Keratinocyte (primary cell): ENCODE data around the gene CST4.
"Not testable (repeated sequence)": the region's sequence is repeated elsewhere in the genome, so short reads cannot be mapped to it uniquely, and the experiment has no call there.

ENCODE experiments used
- CTCF ChIP-seq, 3 experiments: IDR thresholded peaks in 1 of 3; conservative IDR thresholded peaks in 1 of 3; optimal IDR thresholded peaks in 1 of 3; 2 replicates in 2 of 3; 3 replicates in 1 of 3; pipeline versions ENCODE3 to v1.5.1; 2011; ENCODE audit warnings: low read length in 3 of 3, mild to moderate bottlenecking in 3 of 3, moderate library complexity in 2 of 3, control low read depth in 1 of 3, inconsistent platforms in 1 of 3; ENCODE audit not compliant: insufficient read depth in 2 of 3; ENCODE audit errors: extremely low read depth in 1 of 3
- EZH2 ChIP-seq: IDR thresholded peaks from one replicate; pipeline ENCODE4 v1.6.1; 2012; ENCODE audit warnings: inconsistent platforms, mild to moderate bottlenecking, low read length, moderate library complexity

DNA sequence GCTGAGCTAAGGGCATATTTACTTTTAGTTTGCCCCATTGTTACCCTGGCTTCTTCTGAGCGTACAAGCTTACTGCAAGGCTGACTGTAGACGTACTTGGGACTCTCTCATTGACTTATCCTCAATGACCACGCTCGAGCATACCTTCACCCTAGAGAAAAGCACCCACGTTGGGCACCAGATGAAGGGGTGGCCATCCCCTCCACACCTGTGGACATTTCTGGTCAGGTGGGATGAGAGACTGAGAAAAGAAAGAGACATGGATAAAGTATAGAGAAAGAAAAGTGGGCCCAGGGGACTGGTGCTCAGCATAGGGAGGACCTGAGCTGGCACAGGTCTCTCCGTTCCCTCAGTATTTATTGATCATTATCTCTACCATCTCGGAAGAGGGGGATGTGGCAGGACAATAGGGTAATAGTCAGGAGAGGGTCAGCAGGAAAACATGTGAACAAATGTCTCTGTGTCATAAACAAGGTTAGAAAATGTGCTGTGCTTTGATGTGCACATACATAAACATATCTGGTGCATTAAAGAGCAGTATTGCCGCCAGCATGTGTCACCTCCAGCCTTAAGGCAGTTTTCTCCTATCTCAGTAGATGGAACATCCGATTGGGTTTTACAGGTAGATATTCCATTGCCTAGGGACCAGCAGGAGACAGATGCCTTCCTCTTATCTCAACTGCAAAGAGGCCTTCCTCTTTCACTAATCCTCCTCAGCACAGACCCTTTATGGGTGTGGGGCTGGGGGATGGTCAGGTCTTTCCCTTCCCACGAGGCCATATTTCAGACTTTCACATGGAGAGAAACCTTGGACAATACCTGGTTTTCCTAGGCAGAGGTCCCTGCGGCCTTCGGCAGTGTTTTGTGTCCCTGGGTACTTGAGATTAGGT lies 5.6 kb upstream of the CST4 start:
- TF ChIP-seq CTCF (optimal IDR thresholded peaks at IDR 0.05 in 1 of 3, IDR thresholded peaks at IDR 0.05 in 1 of 3, conservative IDR thresholded peaks at IDR 0.05 in 1 of 3; ENCODE audit: extremely low read depth in 1 of 3, insufficient read depth in 2 of 3, low read length in 3 of 3); EZH2: not testable (repeated sequence)
